Measurements from ENCODE around the gene KCNH2. TPM values are rescaled to one million over a fixed set of nuclear protein-coding genes. Genes with fewer than 3 reads are reported as not detected.

Gene KCNH2
- total RNA-seq, 4 donors from 2014 or later: 0.19 to 2.5 (median 0.72) TPM

DNA sequence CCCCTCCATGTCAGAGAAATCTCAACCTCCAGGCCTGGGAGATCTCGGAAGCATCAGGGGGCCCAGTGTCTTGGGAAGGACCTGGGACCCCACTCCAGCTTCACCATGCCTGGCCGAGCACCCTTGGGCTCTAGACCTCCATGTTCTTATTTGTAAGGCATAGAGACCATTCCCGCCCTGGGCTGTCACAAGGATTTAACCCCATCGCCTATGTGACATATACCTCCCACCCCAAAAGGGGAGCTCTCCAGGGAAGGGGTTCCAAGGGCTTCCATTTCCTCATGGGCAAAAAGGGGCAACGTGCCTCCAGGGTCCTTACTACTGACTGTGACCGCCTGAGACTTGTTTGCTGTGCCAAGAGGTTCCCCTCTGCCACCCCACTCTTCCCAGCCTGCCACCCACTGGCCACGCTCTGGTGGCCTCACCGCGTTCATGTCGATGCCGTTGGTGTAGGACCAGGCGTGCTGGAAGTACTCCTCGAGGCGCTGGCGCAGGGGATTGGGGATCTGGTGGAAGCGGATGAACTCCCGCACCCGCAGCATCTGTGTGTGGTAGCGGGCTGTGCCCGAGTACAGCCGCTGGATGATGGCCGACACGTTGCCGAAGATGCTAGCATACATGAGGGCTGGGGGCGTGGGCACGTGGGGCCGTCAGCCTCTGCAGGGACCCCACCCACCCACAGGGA, 27.5 kb downstream of the KCNH2 start:
- Histone ChIP-seq H3K27ac (no peak overlapping the region), H3K4me3 (no peak overlapping the region), H3K9me3 (no peaks in the 10 kb centered on the region), H3K4me1 (peaks cover 6 to 37% (median 8%) of the 10 kb centered on the region in 3 donors), H3K27me3 (peaks cover 0 to 59% (median 2%) of the 10 kb centered on the region in 4 donors), H3K36me3 (no peaks in the 10 kb centered on the region)
- 74 to 100% methylated on average over 1 to 6 of the region's 27 CpGs for WGBS, 2 donors
- DNase-seq: no peak
- TF ChIP-seq, protein P1, sequence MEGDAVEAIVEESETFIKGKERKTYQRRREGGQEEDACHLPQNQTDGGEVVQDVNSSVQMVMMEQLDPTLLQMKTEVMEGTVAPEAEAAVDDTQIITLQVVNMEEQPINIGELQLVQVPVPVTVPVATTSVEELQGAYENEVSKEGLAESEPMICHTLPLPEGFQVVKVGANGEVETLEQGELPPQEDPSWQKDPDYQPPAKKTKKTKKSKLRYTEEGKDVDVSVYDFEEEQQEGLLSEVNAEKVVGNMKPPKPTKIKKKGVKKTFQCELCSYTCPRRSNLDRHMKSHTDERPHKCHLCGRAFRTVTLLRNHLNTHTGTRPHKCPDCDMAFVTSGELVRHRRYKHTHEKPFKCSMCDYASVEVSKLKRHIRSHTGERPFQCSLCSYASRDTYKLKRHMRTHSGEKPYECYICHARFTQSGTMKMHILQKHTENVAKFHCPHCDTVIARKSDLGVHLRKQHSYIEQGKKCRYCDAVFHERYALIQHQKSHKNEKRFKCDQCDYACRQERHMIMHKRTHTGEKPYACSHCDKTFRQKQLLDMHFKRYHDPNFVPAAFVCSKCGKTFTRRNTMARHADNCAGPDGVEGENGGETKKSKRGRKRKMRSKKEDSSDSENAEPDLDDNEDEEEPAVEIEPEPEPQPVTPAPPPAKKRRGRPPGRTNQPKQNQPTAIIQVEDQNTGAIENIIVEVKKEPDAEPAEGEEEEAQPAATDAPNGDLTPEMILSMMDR (IDR thresholded peaks at IDR 0.05): no peak
- no peak for TF ChIP-seq POLR2A (IDR thresholded peaks at IDR 0.05)
- intact Hi-C loops (cut with DNase I): no loop called here

DNA sequence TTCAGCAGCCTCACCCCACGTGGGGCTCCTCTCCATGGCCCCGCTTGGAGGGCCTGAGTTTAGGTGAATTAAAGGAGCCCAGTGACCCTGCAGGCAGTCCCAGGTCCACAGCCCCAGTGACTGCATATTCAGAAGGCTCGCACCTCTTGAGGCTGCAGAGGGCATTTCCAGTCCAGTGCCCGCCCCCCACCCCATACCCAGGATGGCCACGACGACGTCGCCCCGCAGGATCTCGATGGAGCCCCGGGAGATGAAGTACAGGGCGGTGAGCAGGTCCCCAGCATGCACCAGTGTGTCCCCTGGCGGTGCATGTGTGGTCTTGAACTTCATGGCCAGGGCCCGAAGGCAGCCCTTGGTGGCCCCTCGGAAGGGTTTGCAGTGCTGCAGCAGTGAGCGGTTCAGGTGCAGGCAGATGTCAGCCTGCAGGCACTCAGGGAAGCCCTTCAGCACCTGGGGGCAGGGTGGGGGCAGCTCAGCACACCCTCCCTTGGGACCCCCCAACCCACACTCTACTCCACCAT, 28.1 kb downstream of the KCNH2 start:
- Histone ChIP-seq H3K4me1 (peaks cover under 1 to 37% (median 3%) of the 10 kb centered on the region in 3 donors), H3K4me3 (no peak overlapping the region), H3K9me3 (no peaks in the 10 kb centered on the region), H3K36me3 (no peaks in the 10 kb centered on the region), H3K27ac (no peak overlapping the region), H3K27me3 (peaks cover 0 to 57% (median 2%) of the 10 kb centered on the region in 4 donors)
- TF ChIP-seq, protein P1 (IDR thresholded peaks at IDR 0.05): no peak
- no peak for TF ChIP-seq POLR2A (IDR thresholded peaks at IDR 0.05)
- DNase-seq: no peak
- intact Hi-C loops (cut with DNase I): no loop called here
- WGBS, 2 donors: 80% methylated on average over 2 of the region's 16 CpGs; no CpG with 5 or more reads in 1 of the 2 donors

DNA sequence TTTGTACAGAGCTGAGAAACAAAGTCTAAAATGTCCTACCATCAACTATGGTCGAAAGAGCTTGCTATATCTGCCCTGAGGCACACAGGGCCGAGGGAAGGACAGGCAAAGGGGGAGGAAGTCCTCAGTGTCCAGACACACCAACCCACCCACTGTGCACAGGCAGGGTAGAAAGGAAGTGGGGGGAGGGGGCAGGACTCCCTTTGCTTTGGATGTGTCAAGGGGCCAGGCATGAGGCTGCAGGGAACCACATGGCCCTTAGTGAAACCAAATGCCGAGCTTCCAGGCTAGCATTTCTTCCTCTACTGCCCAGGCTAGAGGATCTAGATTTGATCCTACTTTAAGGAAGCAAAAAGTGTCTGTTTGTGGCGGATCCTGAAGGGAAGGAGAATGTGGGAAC, 28.6 kb downstream of the KCNH2 start:
- Histone ChIP-seq H3K4me1 (peaks cover 0 to 37% (median 0%) of the 10 kb centered on the region in 3 donors), H3K4me3 (no peak overlapping the region), H3K27me3 (peaks cover 0 to 53% (median 2%) of the 10 kb centered on the region in 4 donors), H3K36me3 (no peaks in the 10 kb centered on the region), H3K9me3 (no peaks in the 10 kb centered on the region), H3K27ac (no peak overlapping the region)
- TF ChIP-seq POLR2A (IDR thresholded peaks at IDR 0.05): no peak
- TF ChIP-seq, protein P1 (IDR thresholded peaks at IDR 0.05): no peak
- DNase-seq: no peak
- intact Hi-C loops (cut with DNase I): no loop called here
- 49 to 65% methylated on average over 3 to 4 of the region's 4 CpGs for WGBS, 2 donors

DNA sequence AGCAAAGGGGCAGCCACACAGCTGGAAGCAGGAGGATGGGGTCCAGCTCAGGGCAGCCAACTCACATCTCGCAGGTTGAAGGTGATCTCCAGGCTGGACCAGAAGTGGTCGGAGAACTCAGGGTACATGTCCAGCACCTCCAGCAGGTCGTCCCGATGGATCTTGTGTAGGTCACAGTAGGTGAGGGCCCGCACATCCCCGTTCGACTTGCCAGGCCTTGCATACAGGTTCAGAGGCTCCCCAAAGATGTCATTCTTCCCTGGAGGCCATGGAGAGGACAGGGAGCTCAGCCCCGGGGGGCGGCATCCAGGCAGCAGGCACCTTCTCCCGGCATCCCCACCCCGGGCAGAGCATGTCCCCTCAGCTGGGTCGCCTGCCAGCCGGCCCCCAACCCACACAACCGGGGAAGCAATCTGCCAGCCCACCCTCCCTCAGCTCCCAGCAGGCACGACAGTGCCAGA, 29.3 kb downstream of the KCNH2 start:
- Histone ChIP-seq H3K36me3 (no peaks in the 10 kb centered on the region), H3K4me1 (peaks cover 0 to 39% (median 0%) of the 10 kb centered on the region in 3 donors), H3K27me3 (peaks cover 0 to 46% (median 2%) of the 10 kb centered on the region in 4 donors), H3K9me3 (no peaks in the 10 kb centered on the region), H3K27ac (no peak overlapping the region), H3K4me3 (no peak overlapping the region)
- 63 to 78% methylated on average over 5 to 6 of the region's 15 CpGs for WGBS, 2 donors
- TF ChIP-seq, protein P1 (IDR thresholded peaks at IDR 0.05): no peak
- no peak for TF ChIP-seq POLR2A (IDR thresholded peaks at IDR 0.05)
- no peak for DNase-seq
- intact Hi-C loops (cut with DNase I): no loop called here
